ENCODE measurements around the gene DAD1. TPM values are rescaled to one million over a fixed set of nuclear protein-coding genes. Genes with fewer than 3 reads are reported as not detected.
A peak's percentile ranks its signal among the peaks of the same experiment; 100 is the strongest.

The DAD1 gene
- total RNA-seq, 2 experiments from 2014 or later: 130 to 147 TPM

GRCh38 chr14:22524784-22525161 is 64.3 kb downstream of the DAD1 start:
- ATAC-seq: no peak

GRCh38 chr14:22524115-22524783 is 64.8 kb downstream of the DAD1 start:
- Mint-ChIP-seq H3K4me1 (ENCODE audit: low read depth) (peaks cover 90% of the 10 kb centered on the region), H3K27me3 (ENCODE audit: low read depth) (no peaks in the 10 kb centered on the region), H3K36me3 (ENCODE audit: low read depth) (peaks cover 97% of the 10 kb centered on the region), H3K27ac (peak overlapping the region; percentile 96), H3K9me3 (ENCODE audit: insufficient read depth) (no peaks in the 10 kb centered on the region), H3K4me3 (peak overlapping the region; percentile 89)
- peak; percentile 16 for ATAC-seq
- DNase-seq: no peak
- ChIA-PET POLR2A (interaction anchor here (0.9 to 20.6 kb wide), 13 partner anchors 10 to 801 kb away, joined by 3 to 904 read pairs (median 6); no protein-coding TSS in a partner anchor), CTCF (interaction anchor here (0.6 to 5.1 kb wide), 19 partner anchors 10 to 801 kb away, joined by 3 to 32 read pairs (median 4); no protein-coding TSS in a partner anchor)

More at GRCh38 chr14:22524784-22525161, 64.3 kb downstream of the DAD1 start:
- CTCF ChIA-PET: interaction anchor here (0.7 to 5.1 kb wide), 18 partner anchors 9 to 801 kb away, joined by 3 to 32 read pairs (median 4); no protein-coding TSS in a partner anchor
- Mint-ChIP-seq H3K4me3 (peak overlapping the region; percentile 89), H3K27ac (peak overlapping the region; percentile 96), H3K9me3 (ENCODE audit: insufficient read depth) (no peaks in the 10 kb centered on the region), H3K27me3 (ENCODE audit: low read depth) (no peaks in the 10 kb centered on the region), H3K4me1 (ENCODE audit: low read depth) (peaks cover 90% of the 10 kb centered on the region), H3K36me3 (ENCODE audit: low read depth) (peaks cover 97% of the 10 kb centered on the region)
- no peak for DNase-seq
- POLR2A ChIA-PET: interaction anchor here (0.8 to 20.6 kb wide), 15 partner anchors 9 to 801 kb away, joined by 3 to 904 read pairs (median 5); no protein-coding TSS in a partner anchor

- DNase-seq: no peak
- H3K9me3 Mint-ChIP-seq (ENCODE audit: insufficient read depth): no peaks in the 10 kb centered on the region
- ChIA-PET CTCF (interaction anchor here (1.8 to 2.6 kb wide), 2 partner anchors 8 to 14 kb away, joined by 10 to 11 read pairs; no protein-coding TSS in a partner anchor), POLR2A (interaction anchor here (1.8 to 28.1 kb wide), 5 partner anchors 10 to 37 kb away, joined by 8 to 904 read pairs (median 381); no protein-coding TSS in a partner anchor)
- peak overlapping the region; percentile 89 for H3K4me3 Mint-ChIP-seq
- peaks cover 97% of the 10 kb centered on the region for H3K36me3 Mint-ChIP-seq (ENCODE audit: low read depth)
- ATAC-seq: no peak
- H3K27ac Mint-ChIP-seq: peak overlapping the region; percentile 96
- peaks cover 90% of the 10 kb centered on the region for H3K4me1 Mint-ChIP-seq (ENCODE audit: low read depth)
- H3K27me3 Mint-ChIP-seq (ENCODE audit: low read depth): no peaks in the 10 kb centered on the region
Measured at GRCh38 chr14:22523283-22523682, 65.7 kb downstream of the DAD1 start.

- ChIA-PET POLR2A (interaction anchor here (0.7 to 28.1 kb wide), 10 partner anchors 9 to 673 kb away, joined by 3 to 904 read pairs (median 6); no protein-coding TSS in a partner anchor), CTCF (interaction anchor here (0.9 to 2.6 kb wide), 6 partner anchors 9 to 48 kb away, joined by 3 to 13 read pairs (median 8); no protein-coding TSS in a partner anchor)
- Mint-ChIP-seq H3K36me3 (ENCODE audit: low read depth) (peaks cover 99% of the 10 kb centered on the region), H3K27me3 (ENCODE audit: low read depth) (no peaks in the 10 kb centered on the region), H3K4me1 (ENCODE audit: low read depth) (peaks cover 93% of the 10 kb centered on the region), H3K27ac (peak overlapping the region; percentile 96), H3K4me3 (peak overlapping the region; percentile 89), H3K9me3 (ENCODE audit: insufficient read depth) (no peaks in the 10 kb centered on the region)
- DNase-seq (no peak), ATAC-seq (no peak)
Measured at GRCh38 chr14:22522466-22522957, 66.5 kb downstream of the DAD1 start.

GRCh38 chr14:22521449-22522239 is 67.4 kb downstream of the DAD1 start:
- POLR2A ChIA-PET: interaction anchor here (0.5 to 28.1 kb wide), 14 partner anchors 8 to 675 kb away, joined by 3 to 904 read pairs (median 4); no protein-coding TSS in a partner anchor
- no peaks in the 10 kb centered on the region for H3K9me3 Mint-ChIP-seq (ENCODE audit: insufficient read depth)
- ATAC-seq (no peak), DNase-seq (no peak)
- H3K4me1 Mint-ChIP-seq (ENCODE audit: low read depth): peaks cover 93% of the 10 kb centered on the region
- peak overlapping the region; percentile 96 for H3K27ac Mint-ChIP-seq
- peaks cover 99% of the 10 kb centered on the region for H3K36me3 Mint-ChIP-seq (ENCODE audit: low read depth)
- peak overlapping the region; percentile 89 for H3K4me3 Mint-ChIP-seq
- CTCF ChIA-PET: interaction anchor here (0.8 to 2.6 kb wide), 8 partner anchors 10 to 48 kb away, joined by 3 to 13 read pairs (median 4); no protein-coding TSS in a partner anchor
- no peaks in the 10 kb centered on the region for H3K27me3 Mint-ChIP-seq (ENCODE audit: low read depth)

- Mint-ChIP-seq H3K9me3 (ENCODE audit: insufficient read depth) (no peaks in the 10 kb centered on the region), H3K36me3 (ENCODE audit: low read depth) (peaks cover 99% of the 10 kb centered on the region), H3K27me3 (ENCODE audit: low read depth) (no peaks in the 10 kb centered on the region), H3K4me3 (peak overlapping the region; percentile 89), H3K27ac (peak overlapping the region; percentile 96), H3K4me1 (ENCODE audit: low read depth) (peaks cover 93% of the 10 kb centered on the region)
- ChIA-PET POLR2A (interaction anchor here (1.0 to 28.1 kb wide), 6 partner anchors 7 to 542 kb away, joined by 3 to 904 read pairs (median 200); no protein-coding TSS in a partner anchor), CTCF (interaction anchor here (1.1 to 3.3 kb wide), 5 partner anchors 11 to 49 kb away, joined by 3 to 18 read pairs (median 11); no protein-coding TSS in a partner anchor)
- ATAC-seq (no peak), DNase-seq (no peak)
Measured at GRCh38 chr14:22520796-22521195, 68.2 kb downstream of the DAD1 start.

- CTCF ChIA-PET: interaction anchor here (0.7 to 5.9 kb wide), 9 partner anchors 12 to 785 kb away, joined by 3 to 37 read pairs (median 4); no protein-coding TSS in a partner anchor
- Mint-ChIP-seq H3K36me3 (ENCODE audit: low read depth) (peaks cover 99% of the 10 kb centered on the region), H3K4me1 (ENCODE audit: low read depth) (peaks cover 92% of the 10 kb centered on the region), H3K4me3 (peak overlapping the region; percentile 89), H3K9me3 (ENCODE audit: insufficient read depth) (no peaks in the 10 kb centered on the region), H3K27ac (peak overlapping the region; percentile 96), H3K27me3 (ENCODE audit: low read depth) (no peaks in the 10 kb centered on the region)
- DNase-seq (no peak), ATAC-seq (peak; percentile 5)
- POLR2A ChIA-PET: interaction anchor here (0.9 to 28.1 kb wide), 9 partner anchors 14 to 69 kb away, joined by 3 to 904 read pairs (median 6); partner anchors contain the start of gene DAD1
Measured at GRCh38 chr14:22519877-22520685, 68.9 kb downstream of the DAD1 start.

- peak overlapping the region; percentile 96 for H3K27ac Mint-ChIP-seq
- H3K4me1 Mint-ChIP-seq (ENCODE audit: low read depth): peaks cover 85% of the 10 kb centered on the region
- no peaks in the 10 kb centered on the region for H3K27me3 Mint-ChIP-seq (ENCODE audit: low read depth)
- ATAC-seq: peak; percentile 11
- H3K4me3 Mint-ChIP-seq: peak overlapping the region; percentile 89
- H3K9me3 Mint-ChIP-seq (ENCODE audit: insufficient read depth): no peaks in the 10 kb centered on the region
- H3K36me3 Mint-ChIP-seq (ENCODE audit: low read depth): peaks cover 95% of the 10 kb centered on the region
- ChIA-PET CTCF (interaction anchor here (0.7 to 5.9 kb wide), 8 partner anchors 10 to 666 kb away, joined by 3 to 37 read pairs (median 4); no protein-coding TSS in a partner anchor), POLR2A (interaction anchor here (0.7 to 28.1 kb wide), 9 partner anchors 16 to 666 kb away, joined by 3 to 904 read pairs (median 9); no protein-coding TSS in a partner anchor)
- no peak for DNase-seq
Measured at GRCh38 chr14:22518073-22518472, 71.0 kb downstream of the DAD1 start.

GRCh38 chr14:22517117-22517720 is 71.8 kb downstream of the DAD1 start:
- ChIA-PET POLR2A (interaction anchor here (0.9 to 28.1 kb wide), 8 partner anchors 16 to 670 kb away, joined by 3 to 904 read pairs (median 10); no protein-coding TSS in a partner anchor), CTCF (interaction anchor here (0.8 to 5.9 kb wide), 10 partner anchors 9 to 795 kb away, joined by 3 to 37 read pairs (median 4); no protein-coding TSS in a partner anchor)
- DNase-seq (no peak), ATAC-seq (no peak)
- Mint-ChIP-seq H3K27me3 (ENCODE audit: low read depth) (no peaks in the 10 kb centered on the region), H3K4me3 (peak overlapping the region; percentile 89), H3K27ac (peak overlapping the region; percentile 96), H3K9me3 (ENCODE audit: insufficient read depth) (no peaks in the 10 kb centered on the region), H3K36me3 (ENCODE audit: low read depth) (peaks cover 94% of the 10 kb centered on the region), H3K4me1 (ENCODE audit: low read depth) (peaks cover 85% of the 10 kb centered on the region)

GRCh38 chr14:22515929-22516328 is 73.1 kb downstream of the DAD1 start:
- Mint-ChIP-seq H3K27ac (peak overlapping the region; percentile 96), H3K4me1 (ENCODE audit: low read depth) (peaks cover 87% of the 10 kb centered on the region), H3K36me3 (ENCODE audit: low read depth) (peaks cover 94% of the 10 kb centered on the region), H3K9me3 (ENCODE audit: insufficient read depth) (no peaks in the 10 kb centered on the region), H3K27me3 (ENCODE audit: low read depth) (no peaks in the 10 kb centered on the region), H3K4me3 (peak overlapping the region; percentile 89)
- ChIA-PET POLR2A (interaction anchor here (1.0 to 28.1 kb wide), 6 partner anchors 14 to 537 kb away, joined by 3 to 904 read pairs (median 193); no protein-coding TSS in a partner anchor), CTCF (interaction anchor here (0.8 to 5.9 kb wide), 7 partner anchors 9 to 598 kb away, joined by 3 to 37 read pairs (median 5); no protein-coding TSS in a partner anchor)
- DNase-seq (no peak), ATAC-seq (no peak)
